Stimulated activated CD8-positive, alpha-beta memory T cell treated with anti-CD3 and anti-CD28 coated beads, Interleukin-2, amount 100 ng/mL, for 1 hour (primary cell): ENCODE data around the gene TTC28.

ENCODE experiments used
- DNase-seq, 2 donors: peaks; one replicate each; pipeline ENCODE4 v3.0.0-alpha.2; 2020; ENCODE audit warnings: low read depth in 2 of 2

Gene TTC28

GRCh38 chr22:28441720-28442263 lies 237.8 kb downstream of the TTC28 start:
- DNase-seq = no peak

- no peak for DNase-seq
These were observed 238.8 kb downstream of the TTC28 start for GRCh38 chr22:28440592-28441390.

GRCh38 chr22:28438183-28438768 lies 241.4 kb downstream of the TTC28 start:
- no peak for DNase-seq

GRCh38 chr22:28435982-28436381 lies 243.7 kb downstream of the TTC28 start:
- no peak for DNase-seq

- no peak for DNase-seq
These were observed 244.4 kb downstream of the TTC28 start for GRCh38 chr22:28435140-28435768.

GRCh38 chr22:28430466-28431025 lies 249.1 kb downstream of the TTC28 start:
- no peak for DNase-seq

- no peak for DNase-seq
These were observed 249.9 kb downstream of the TTC28 start for GRCh38 chr22:28429711-28430110.

- no peak for DNase-seq
These were observed 251.4 kb downstream of the TTC28 start for GRCh38 chr22:28428271-28428670.

GRCh38 chr22:28426346-28427132 lies 253.1 kb downstream of the TTC28 start:
- DNase-seq = no peak

- no peak for DNase-seq
These were observed 254.4 kb downstream of the TTC28 start for GRCh38 chr22:28425211-28425610.

- no peak for DNase-seq
These were observed 255.1 kb downstream of the TTC28 start for GRCh38 chr22:28424427-28425080.

GRCh38 chr22:28419919-28420318 lies 259.7 kb downstream of the TTC28 start:
- DNase-seq = no peak

- DNase-seq = no peak
These were observed 261.6 kb downstream of the TTC28 start for GRCh38 chr22:28418008-28418407.

- no peak for DNase-seq
These were observed 262.2 kb downstream of the TTC28 start for GRCh38 chr22:28417431-28417830.

GRCh38 chr22:28414913-28415312 lies 264.7 kb downstream of the TTC28 start:
- DNase-seq = no peak

- no peak for DNase-seq
These were observed 265.8 kb downstream of the TTC28 start for GRCh38 chr22:28413612-28414399.

GRCh38 chr22:28412109-28412508 lies 267.5 kb downstream of the TTC28 start:
- no peak for DNase-seq

- no peak for DNase-seq
These were observed 268.5 kb downstream of the TTC28 start for GRCh38 chr22:28411125-28411524.

GRCh38 chr22:28410050-28410816 lies 269.4 kb downstream of the TTC28 start:
- DNase-seq = no peak
